ENCODE data around the gene SNAPC1. TPM values are rescaled to one million over a fixed set of nuclear protein-coding genes. Genes with fewer than 3 reads are reported as not detected.
A peak's percentile ranks its signal among the peaks of the same experiment; 100 is the strongest.

The SNAPC1 gene
- total and polyA plus RNA-seq, 2 of the 13 experiments (the other 11 are each of a cell fraction or from before 2014, with no cell fraction given) = 2.6 to 8.5 TPM

- Histone ChIP-seq H3K79me2 (ENCODE audit: insufficient read depth, low read length) (no peaks in the 10 kb centered on the region), H3K9ac (ENCODE audit: insufficient read depth, low read depth, low read length) (no peak overlapping the region), H3K4me1 (ENCODE audit: insufficient read depth, low read length) (peaks cover 9% of the 10 kb centered on the region), H3K4me3 (replicated peaks in 1 of 3; ENCODE audit: insufficient read depth in 1 of 3, low read depth in 2 of 3, low read length in 3 of 3) (peak overlapping the region in 1 of 3 experiments; percentile 71; a peak in 1 of 6 replicates), H3K27ac (ENCODE audit: extremely low read length, insufficient read depth, low read length) (no peak overlapping the region), H2AFZ (ENCODE audit: low read length) (no peak overlapping the region), H3K4me2 (ENCODE audit: low read depth, low read length) (0 out of 2 replicates have a peak overlapping the region, but pooled peaks have one; percentile 24), H3K27me3 (ENCODE audit: control insufficient read depth in 1 of 2, insufficient read depth in 2 of 2, low read length in 2 of 2) (peaks cover 9 to 59% of the 10 kb centered on the region in 2 experiments; a peak in 4 of 5 replicates), H3K36me3 (replicated peaks in 1 of 2; ENCODE audit: control insufficient read depth in 1 of 2, insufficient read depth in 2 of 2, low read length in 2 of 2) (no peaks in the 10 kb centered on the region), H4K20me1 (ENCODE audit: insufficient read depth, low read length) (no peaks in the 10 kb centered on the region), H3K9me3 (ENCODE audit: low read length) (no peaks in the 10 kb centered on the region)
- 84% methylated on average over 15 of the region's 15 CpGs for WGBS (ENCODE audit: low lambda C conversion rate)
- ATAC-seq (no peak), DNase-seq (ENCODE audit: low spot score) (no peak), FAIRE-seq (no peak)
- in situ Hi-C loops (cut with HindIII; ENCODE audit: extremely low pct_ligation_motif_present, low pct_unique_long_range_greater_than_20kb) (no loop called here), intact Hi-C loops (cut with micrococcal nuclease; ENCODE audit: unreplicated experiment) (no loop called here)
- BruUV-seq (replicated peaks) = no TSS peak
- TF ChIP-seq ZBTB7B (CRISPR knock-in tag; IDR thresholded peaks at IDR 0.05) = no peak
- TF ChIP-seq ZNF713 (CRISPR knock-in tag; IDR thresholded peaks at IDR 0.05) = no peak
- no peak for TF ChIP-seq ZEB1 (IDR thresholded peaks at IDR 0.05; ENCODE audit: insufficient replicate concordance, low read depth)
- TF ChIP-seq NFRKB (IDR thresholded peaks at IDR 0.05) = no peak
- TF ChIP-seq REXO4 (CRISPR knock-in tag; IDR thresholded peaks at IDR 0.05; ENCODE audit: borderline replicate concordance) = no peak
- no peak for TF ChIP-seq ZNF431 (CRISPR knock-in tag; IDR thresholded peaks at IDR 0.05; ENCODE audit: borderline replicate concordance, low read depth)
- TF ChIP-seq ZNF383 (CRISPR knock-in tag; IDR thresholded peaks at IDR 0.05; ENCODE audit: borderline replicate concordance) = no peak
- TF ChIP-seq EED (CRISPR knock-in tag; IDR thresholded peaks at IDR 0.05) = no peak
- no peak for TF ChIP-seq CC2D1A (CRISPR knock-in tag; IDR thresholded peaks at IDR 0.05)
- TF ChIP-seq ZSCAN31 (CRISPR knock-in tag; IDR thresholded peaks at IDR 0.05; ENCODE audit: low read depth) = no peak
- ChIA-PET POLR2A (no interaction called here), CTCF (ENCODE audit: low intra/inter-chr PET ratio, low total read pairs) (no interaction called here)
These were observed 49.7 kb downstream of the SNAPC1 start for GRCh38 chr14:61811882-61812346.
